HG03571 (cell line): Measurements from ENCODE around the gene MEGF6.

Source experiments
- ATAC-seq: cut with Tn5 transposase; IDR thresholded peaks from one replicate; pipeline ENCODE4 v1.9.1; 2021; ENCODE audit not compliant: unreplicated experiment

The MEGF6 gene

DNA sequence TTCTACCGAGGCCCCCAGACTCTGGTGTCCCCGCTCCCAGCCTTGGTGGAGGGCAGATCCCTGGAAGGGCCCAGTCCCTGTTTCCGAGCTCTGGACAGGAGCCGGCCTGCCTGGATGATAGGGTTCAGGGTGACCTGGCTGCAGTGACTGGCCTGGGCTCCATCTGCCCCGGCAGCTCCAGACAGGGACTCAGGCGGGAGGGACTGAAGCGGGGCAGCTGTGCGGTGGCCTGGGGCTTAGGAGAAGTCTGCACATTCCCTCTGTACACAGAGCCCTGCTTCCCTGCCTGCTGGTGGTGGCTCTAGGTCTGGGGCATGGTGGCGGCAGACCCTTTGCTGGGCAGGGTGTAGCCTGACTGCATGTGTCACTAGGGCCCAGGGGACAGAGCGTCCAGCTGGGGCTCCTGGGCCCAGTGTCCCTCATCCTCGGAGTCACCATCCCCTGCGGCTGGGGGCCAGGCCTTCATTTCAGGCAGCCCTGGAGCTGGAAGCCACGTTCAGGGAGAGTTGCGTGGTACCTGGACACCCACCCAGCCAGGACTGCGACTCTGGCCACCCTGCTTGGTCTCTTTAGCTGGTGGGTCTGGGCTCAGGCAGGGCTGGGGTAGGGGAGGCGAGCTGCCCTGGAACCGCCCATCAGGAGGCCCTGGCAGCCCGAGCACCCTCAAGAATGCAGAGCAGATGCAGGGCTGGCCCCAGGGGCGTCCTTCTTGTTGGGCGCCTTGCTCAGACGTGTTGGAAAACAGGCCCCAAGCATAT is 147.2 kb downstream of the MEGF6 start:
- ATAC-seq = no peak

GRCh38 chr1:3463408-3463863 is 147.9 kb downstream of the MEGF6 start:
- no peak for ATAC-seq

DNA sequence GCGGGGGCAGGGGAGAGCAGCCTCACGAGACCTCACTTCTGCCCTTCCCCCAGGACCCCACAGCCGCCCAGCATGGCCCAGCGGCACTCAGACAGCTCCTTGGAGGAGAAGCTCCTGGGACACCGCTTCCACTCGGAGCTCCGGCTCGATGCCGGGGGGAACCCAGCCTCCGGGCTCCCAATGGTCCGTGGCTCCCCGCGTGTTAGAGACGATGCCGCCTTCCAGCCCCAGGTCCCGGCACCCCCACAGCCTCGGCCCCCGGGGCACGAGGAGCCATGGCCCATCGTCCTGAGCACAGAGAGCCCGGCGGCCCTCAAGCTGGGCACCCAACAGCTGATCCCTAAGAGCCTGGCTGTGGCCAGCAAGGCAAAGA is 148.3 kb downstream of the MEGF6 start:
- no peak for ATAC-seq

DNA sequence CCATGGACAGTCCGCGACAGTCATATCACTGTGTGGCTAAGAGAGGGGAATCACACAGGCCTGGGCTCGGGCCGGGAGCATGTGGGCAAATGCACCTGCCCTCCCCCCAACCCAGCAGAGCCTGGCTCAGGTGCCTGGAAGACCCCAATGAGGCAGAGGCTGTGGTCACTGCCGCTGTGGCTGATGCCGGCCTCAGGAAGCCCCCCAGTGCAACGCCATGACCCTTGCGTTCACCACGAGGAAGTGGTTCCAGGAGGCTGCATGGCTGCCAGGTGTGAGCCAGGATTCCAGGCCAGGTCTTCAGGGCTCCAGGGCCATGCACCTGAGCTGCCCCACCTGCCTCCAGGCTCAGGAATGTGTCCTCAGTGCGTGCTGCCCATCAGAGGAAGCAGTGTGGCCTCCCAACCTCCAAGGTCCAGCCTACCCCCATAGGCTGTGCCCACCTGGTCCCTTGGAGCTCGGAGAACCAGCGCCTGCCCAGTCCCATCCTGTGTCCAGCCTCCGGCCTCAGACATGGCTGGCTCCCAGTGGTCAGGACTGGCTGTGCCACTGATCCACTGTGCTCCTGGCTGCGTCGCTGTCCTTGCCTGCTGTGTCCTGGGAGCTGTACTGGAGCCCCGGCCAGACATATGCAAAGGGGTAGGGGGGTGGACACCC is 148.8 kb downstream of the MEGF6 start:
- no peak for ATAC-seq

- ATAC-seq = no peak
These were observed 149.4 kb downstream of the MEGF6 start for GRCh38 chr1:3461934-3462275.

DNA sequence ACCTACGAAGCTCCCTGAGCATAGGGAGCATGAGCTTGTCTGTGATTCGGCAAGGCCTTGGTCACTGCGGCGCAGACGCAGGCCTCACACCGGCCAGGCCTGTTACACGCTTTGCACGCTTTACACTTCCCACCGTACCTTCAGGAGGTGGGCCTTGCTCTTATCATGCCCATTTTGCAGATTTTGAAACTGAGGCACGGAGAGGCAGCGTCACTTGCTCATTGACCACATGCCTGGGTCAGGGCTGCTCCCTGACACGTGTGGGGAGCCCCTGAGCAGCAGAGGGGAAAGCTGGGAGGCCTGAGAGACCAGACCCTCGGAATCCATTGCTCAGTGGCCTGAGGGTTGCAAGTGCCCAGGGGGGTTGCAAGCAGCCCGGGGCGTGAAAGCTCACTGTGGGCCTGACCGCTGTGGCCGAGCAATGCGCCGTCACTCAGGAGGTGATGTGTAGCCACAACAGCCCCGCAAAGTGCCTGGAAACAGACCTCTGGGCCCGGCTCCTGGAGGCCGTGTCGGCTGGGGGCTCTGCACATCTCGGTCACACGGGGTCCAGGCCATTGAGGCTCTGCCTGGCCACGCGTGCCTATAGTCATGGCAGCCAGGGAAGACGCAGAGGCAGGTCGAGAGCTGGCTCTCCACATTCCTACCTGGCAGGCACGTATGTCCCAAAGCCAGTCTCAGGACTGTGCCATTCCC is 149.9 kb downstream of the MEGF6 start:
- no peak for ATAC-seq

GRCh38 chr1:3460672-3461131 is 150.6 kb downstream of the MEGF6 start:
- no peak for ATAC-seq

GRCh38 chr1:3459940-3460671 is 151.2 kb downstream of the MEGF6 start:
- ATAC-seq = no peak

- ATAC-seq = no peak
These were observed 152.0 kb downstream of the MEGF6 start for GRCh38 chr1:3459051-3459908.

GRCh38 chr1:3457910-3458883 is 153.1 kb downstream of the MEGF6 start:
- no peak for ATAC-seq

DNA sequence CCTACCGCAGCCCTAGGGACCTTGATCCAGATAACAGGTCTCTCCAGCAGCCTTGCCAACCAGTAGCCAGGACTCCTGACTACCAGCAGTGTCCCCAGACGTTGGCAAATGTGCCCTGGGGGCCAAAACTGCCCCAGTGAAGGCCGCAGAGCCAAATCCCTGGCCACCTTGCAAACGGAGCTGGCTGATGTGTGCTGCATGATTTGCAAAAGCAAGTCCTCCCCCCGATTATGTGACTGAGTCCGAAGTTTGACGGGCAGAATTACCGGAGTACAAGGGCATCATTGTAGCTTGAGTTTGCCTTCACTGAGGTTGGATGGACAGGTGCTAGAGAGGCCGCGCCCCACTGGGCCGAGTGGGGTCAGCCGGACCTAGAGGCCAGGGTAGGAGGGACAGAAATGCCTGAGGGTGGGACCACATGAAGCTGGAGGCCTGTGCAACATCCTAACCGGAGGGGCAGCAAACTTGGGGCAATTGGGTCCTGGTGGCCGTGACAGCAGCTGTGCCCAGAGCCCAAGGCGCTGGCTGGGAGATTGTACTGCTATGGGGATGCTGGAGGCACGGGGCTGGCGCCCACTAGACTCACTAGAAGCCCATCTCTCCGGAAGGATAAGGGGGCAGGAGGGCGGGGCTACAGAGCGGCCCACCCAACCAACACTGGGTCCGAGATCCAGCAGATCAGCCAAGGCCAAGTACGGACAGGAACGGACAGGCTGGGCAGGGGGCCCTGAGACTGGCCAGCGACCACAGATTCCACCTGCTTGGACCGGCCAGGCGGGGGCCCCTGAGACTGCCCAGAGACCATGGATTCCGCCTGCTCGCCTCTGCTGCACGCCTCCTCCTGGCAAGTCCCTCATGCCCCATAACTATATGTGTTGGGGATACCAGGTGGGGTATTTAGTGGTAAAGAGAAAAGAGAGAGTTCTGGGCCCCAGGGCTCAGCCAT is 154.1 kb downstream of the MEGF6 start:
- ATAC-seq = no peak

GRCh38 chr1:3456449-3456963 is 154.8 kb downstream of the MEGF6 start:
- ATAC-seq = no peak

DNA sequence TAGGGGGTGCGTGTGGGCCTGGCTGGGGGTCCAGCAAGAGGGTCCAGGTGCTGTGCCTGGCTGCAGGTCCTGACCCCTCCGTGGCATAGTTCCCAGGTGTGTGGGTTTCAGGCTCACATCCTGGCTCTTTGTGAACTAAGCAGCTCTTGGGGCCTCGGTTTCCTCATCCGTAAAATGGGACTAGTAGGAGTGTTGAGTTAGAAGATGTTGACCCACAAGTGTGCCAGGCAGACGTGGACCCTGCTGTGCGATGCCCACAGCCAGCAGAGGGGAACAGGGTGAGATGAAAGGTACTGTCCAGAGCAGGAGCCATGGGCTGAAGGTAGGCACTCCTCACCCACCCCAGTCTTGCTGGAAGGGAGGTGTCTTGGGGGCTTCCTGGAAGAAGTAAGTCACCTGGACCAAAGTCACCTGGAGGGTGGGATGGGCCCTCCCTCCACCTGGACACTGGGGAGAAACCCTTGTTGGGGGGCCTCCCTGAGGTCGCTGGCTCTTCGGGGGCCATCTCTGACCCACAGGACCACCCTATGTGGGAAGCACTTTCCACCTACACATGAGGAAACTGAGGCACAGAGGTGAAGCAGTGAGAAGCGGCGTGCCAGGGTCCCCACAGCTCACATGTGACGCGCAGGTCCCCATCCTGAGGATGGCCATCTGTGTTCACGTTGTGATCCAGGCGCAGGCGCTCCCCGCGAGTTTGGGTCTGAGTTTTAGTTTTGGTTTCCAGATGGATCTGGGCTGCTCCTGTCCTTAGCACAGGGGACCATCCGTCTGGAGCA is 155.4 kb downstream of the MEGF6 start:
- ATAC-seq = no peak

GRCh38 chr1:3454811-3455618 is 156.3 kb downstream of the MEGF6 start:
- ATAC-seq = no peak

GRCh38 chr1:3453891-3454810 is 157.2 kb downstream of the MEGF6 start, which contains the start of gene ARHGEF16:
ARHGEF16 (plus strand) TSS chr1:3454665; CDS start chr1:3463085, 8,420 bp downstream.
- ATAC-seq = no peak
